ENCODE data around the gene OR2D3.

- TF ChIP-seq CTCF (conservative IDR thresholded peaks at IDR 0.05; ENCODE audit: low read length) (no peak), EZH2phosphoT487 (IDR thresholded peaks at IDR 0.05; ENCODE audit: borderline replicate concordance, low read depth, low read length) (no peak)
Observed at GRCh38 chr11:6926208-6927029, 5.6 kb downstream of the OR2D3 start, which contains the start of gene ZNF215.

All from OCI-LY7 (cell line).